DND-41 (cell line): ENCODE results near the gene SPTBN4.

ENCODE experiments used
- CTCF ChIP-seq: IDR thresholded peaks from 2 replicates; pipeline ENCODE4 v1.5.1; 2012; ENCODE audit warnings: borderline replicate concordance, low read length, moderate library complexity, mild to moderate bottlenecking; ENCODE audit not compliant: poor library complexity, severe bottlenecking; ENCODE audit errors: extremely low read depth
- EZH2 ChIP-seq: IDR thresholded peaks from 3 replicates; pipeline ENCODE4 v1.6.1; 2012; ENCODE audit warnings: borderline replicate concordance, low read depth, mild to moderate bottlenecking, moderate library complexity, low read length, inconsistent platforms; ENCODE audit not compliant: severe bottlenecking

GRCh38 chr19:40597329-40597838 is 130.6 kb downstream of the SPTBN4 start:
- TF ChIP-seq CTCF, result no peak
- no peak for TF ChIP-seq EZH2
